ENCODE data around the gene FAAP20. TPM values are rescaled to one million over a fixed set of nuclear protein-coding genes. Genes with fewer than 3 reads are reported as not detected.

The FAAP20 gene
- total and polyA plus RNA-seq, 2 donors (not counting 3 experiments of a cell fraction or from before 2014, with no cell fraction given) = 31.5 to 62.6 TPM

- Histone ChIP-seq H3K4me2 (ENCODE audit: insufficient read depth, low read length) (no peak overlapping the region), H2AFZ (ENCODE audit: low read depth, low read length) (no peak overlapping the region), H3K9me3 (replicated peaks; ENCODE audit: control insufficient read depth, insufficient read depth, low read length) (no peaks in the 10 kb centered on the region), H3K79me2 (ENCODE audit: control insufficient read depth, insufficient read depth, low read length) (no peaks in the 10 kb centered on the region), H4K20me1 (replicated peaks; ENCODE audit: control insufficient read depth, extremely low read depth, insufficient read depth, low read length) (no peaks in the 10 kb centered on the region), H3K36me3 (ENCODE audit: control insufficient read depth in 2 of 2, extremely low read depth in 1 of 2, insufficient read depth in 2 of 2, low read length in 2 of 2) (no peaks in the 10 kb centered on the region), H3K27me3 (ENCODE audit: control insufficient read depth in 2 of 2, insufficient read depth in 2 of 2, low read length in 2 of 2) (no peaks in the 10 kb centered on the region), H3K9ac (replicated peaks; ENCODE audit: extremely low read depth, insufficient read depth, low read length) (no peak overlapping the region), H3K9me1 (replicated peaks; ENCODE audit: control insufficient read depth, extremely low read depth, insufficient read depth, low read length) (no peaks in the 10 kb centered on the region), H3K27ac (ENCODE audit: insufficient read depth, low read depth, low read length) (no peak overlapping the region), H3K4me3 (replicated peaks in 1 of 3; ENCODE audit: insufficient read depth in 1 of 3, low read depth in 1 of 3, low read length in 3 of 3) (no peak overlapping the region), H3K4me1 (ENCODE audit: control insufficient read depth, extremely low read depth, insufficient read depth, low read length) (no peaks in the 10 kb centered on the region)
- no peak for DNase-seq (ENCODE audit: low read depth, low spot score)
- intact Hi-C loops (cut with micrococcal nuclease) = no loop called here
- TF ChIP-seq POLR2AphosphoS5 (IDR thresholded peaks at IDR 0.05; ENCODE audit: insufficient read depth, low read depth, low read length) (no peak), JUN (IDR thresholded peaks at IDR 0.05; ENCODE audit: borderline replicate concordance, insufficient read depth, insufficient read length, low read depth) (no peak), EZH2 (IDR thresholded peaks at IDR 0.05; ENCODE audit: borderline replicate concordance, low read depth, low read length, severe bottlenecking) (no peak), CTCF (IDR thresholded peaks at IDR 0.05; ENCODE audit: extremely low read depth in 1 of 2, insufficient read depth in 1 of 2, low read depth in 1 of 2, low read length in 2 of 2) (no peak), FOS (IDR thresholded peaks at IDR 0.05; ENCODE audit: borderline replicate concordance, insufficient read depth, low read length) (no peak), MYC (IDR thresholded peaks at IDR 0.05; ENCODE audit: low read depth, low read length) (no peak), POLR2A (IDR thresholded peaks at IDR 0.05; ENCODE audit: low read depth, low read length) (no peak), MAX (IDR thresholded peaks at IDR 0.05; ENCODE audit: insufficient read depth, insufficient read length) (no peak), GATA2 (IDR thresholded peaks at IDR 0.05; ENCODE audit: insufficient read depth, insufficient read length, low read depth, low read length) (no peak)
- ChIA-PET CTCF (interaction anchor here (5.1 kb wide), 1 partner anchor 15 kb away, joined by 28 read pairs; no protein-coding TSS in a partner anchor), POLR2A (no interaction called here)
- no peak for FAIRE-seq
- BruUV-seq (replicated peaks) = no TSS peak
- dilution Hi-C loops (cut with MboI; ENCODE audit: extremely low pct_ligation_motif_present, low sequenced_read_pairs) = no loop called here
These were observed 35.4 kb downstream of the FAAP20 start for GRCh38 chr1:2159124-2159523.
